ENCODE results near the gene DGKH.

DNA sequence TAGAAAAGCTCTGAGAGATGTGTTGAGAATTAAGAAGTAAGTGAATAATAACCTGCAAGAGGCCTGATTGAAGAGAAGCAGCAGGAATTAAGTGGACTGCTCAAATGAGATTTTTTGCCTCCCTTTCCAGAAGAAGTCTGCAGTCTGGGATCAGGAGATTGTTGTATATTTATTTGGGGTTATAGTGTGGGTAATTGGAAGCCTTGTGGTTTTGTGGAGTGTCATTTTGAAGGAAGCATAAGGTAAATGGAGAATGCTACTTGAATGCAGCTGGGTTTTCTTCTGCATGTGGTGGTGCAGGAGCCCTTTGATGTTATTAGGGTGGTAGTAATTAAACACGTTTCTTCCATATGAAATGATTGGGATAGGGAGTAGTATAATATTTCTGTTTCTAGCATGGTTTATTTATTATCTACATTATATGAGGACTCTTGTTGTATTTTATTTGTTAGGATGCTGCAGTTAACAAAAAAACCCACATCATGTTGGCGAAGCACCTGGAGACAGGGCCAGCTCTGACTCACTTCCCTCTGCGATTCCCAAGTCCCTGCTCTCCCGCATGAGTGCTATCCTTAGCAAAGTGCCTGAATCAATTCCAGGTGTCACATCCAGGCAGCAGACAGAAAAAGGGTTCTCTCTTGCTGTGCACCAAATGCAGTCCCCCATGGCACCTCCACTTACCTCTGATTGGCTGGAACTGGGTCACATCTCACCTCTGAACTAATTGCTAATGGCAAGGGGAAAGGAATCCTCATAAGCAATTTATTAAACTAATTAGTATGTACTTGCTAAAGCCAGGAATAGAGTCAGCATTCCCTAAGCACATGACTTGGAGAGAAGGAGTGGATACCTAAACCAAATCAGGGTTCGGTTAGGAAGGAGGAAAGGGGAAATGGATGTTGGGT is 54.8 kb downstream of the DGKH start:
- TF ChIP-seq, protein P1, sequence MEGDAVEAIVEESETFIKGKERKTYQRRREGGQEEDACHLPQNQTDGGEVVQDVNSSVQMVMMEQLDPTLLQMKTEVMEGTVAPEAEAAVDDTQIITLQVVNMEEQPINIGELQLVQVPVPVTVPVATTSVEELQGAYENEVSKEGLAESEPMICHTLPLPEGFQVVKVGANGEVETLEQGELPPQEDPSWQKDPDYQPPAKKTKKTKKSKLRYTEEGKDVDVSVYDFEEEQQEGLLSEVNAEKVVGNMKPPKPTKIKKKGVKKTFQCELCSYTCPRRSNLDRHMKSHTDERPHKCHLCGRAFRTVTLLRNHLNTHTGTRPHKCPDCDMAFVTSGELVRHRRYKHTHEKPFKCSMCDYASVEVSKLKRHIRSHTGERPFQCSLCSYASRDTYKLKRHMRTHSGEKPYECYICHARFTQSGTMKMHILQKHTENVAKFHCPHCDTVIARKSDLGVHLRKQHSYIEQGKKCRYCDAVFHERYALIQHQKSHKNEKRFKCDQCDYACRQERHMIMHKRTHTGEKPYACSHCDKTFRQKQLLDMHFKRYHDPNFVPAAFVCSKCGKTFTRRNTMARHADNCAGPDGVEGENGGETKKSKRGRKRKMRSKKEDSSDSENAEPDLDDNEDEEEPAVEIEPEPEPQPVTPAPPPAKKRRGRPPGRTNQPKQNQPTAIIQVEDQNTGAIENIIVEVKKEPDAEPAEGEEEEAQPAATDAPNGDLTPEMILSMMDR (IDR thresholded peaks at IDR 0.05): no peak
- TF ChIP-seq POLR2A (IDR thresholded peaks at IDR 0.05): no peak
